ENCODE data around the gene BACE1-AS. TPM values are rescaled to one million over a fixed set of nuclear protein-coding genes. Genes with fewer than 3 reads are reported as not detected.

Gene BACE1-AS
- total RNA-seq, 2 experiments from 2014 or later, result 3.9 to 5.4 TPM

DNA sequence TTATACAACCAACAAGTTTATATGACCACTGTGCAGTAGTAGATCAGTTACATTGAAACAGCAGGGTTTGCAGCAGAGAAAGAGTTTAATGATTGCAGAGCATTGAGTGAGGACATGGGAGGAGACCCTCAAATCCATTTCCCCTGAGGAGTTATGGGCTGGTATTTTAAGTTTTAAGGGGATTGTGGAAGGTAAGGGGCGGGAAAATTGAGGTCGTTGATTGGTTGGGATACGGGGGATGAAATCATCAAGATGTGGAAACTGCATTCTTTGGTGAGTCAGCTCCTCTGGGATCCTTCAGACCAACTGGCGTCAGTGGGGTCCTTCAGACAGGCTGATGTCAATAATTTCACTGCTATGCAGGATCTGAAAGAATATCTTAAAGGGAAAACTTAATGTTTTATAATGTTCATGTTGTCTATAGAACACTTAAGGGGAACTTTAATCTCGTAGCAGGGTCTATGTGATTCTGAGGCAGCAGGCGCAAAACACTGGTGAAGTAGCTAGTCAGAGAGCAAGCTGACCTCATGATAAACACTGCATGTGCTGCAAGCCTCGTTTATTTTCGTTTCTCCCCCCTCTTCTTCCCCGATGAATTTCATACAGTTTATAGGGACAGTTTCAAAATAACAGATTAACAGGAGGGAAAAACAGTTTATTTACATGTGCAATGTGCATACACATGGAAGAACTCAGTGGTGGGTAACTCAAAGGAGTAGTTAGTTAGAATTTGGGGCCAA is 17.4 kb upstream of the BACE1-AS start:
- POLR2A ChIA-PET, result no interaction called here
- Mint-ChIP-seq H3K4me1 (ENCODE audit: low read depth) (peaks cover 24% of the 10 kb centered on the region), H3K27ac (no peak overlapping the region), H3K27me3 (no peaks in the 10 kb centered on the region), H3K9me3 (peaks cover 5% of the 10 kb centered on the region), H3K4me3 (no peak overlapping the region), H3K36me3 (peaks cover 13% of the 10 kb centered on the region)
- intact Hi-C loops (cut with micrococcal nuclease), result no loop called here
- no peak for DNase-seq
- CTCF ChIA-PET, result interaction anchor here (1.0 kb wide), 1 partner anchor 11 kb away, joined by 3 read pairs; no protein-coding TSS in a partner anchor

DNA sequence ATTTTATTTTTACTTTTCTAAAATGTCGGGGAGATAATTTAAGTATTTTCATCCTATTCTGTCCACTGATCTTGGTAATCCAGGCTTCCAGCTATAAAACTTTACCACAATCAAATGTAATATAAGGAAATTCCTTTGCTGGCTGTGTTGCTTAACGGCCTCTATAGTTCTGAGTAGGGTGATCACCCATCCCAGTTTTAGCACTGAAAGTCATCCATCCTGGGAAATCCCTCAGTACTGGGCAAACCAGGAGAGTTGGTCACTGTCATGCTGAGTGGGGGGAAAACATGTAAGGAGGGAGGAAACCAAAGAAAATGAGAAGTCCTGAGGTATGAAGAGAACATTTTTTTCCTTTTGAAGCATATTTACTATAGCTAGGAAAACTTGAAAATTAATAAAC is 12.8 kb upstream of the BACE1-AS start:
- H3K9me3 Mint-ChIP-seq, result peaks cover 3% of the 10 kb centered on the region
- H3K36me3 Mint-ChIP-seq, result peaks cover 30% of the 10 kb centered on the region
- intact Hi-C loops (cut with micrococcal nuclease), result no loop called here
- H3K27me3 Mint-ChIP-seq, result no peaks in the 10 kb centered on the region
- DNase-seq, result no peak
- ChIA-PET POLR2A (no interaction called here), CTCF (no interaction called here)
- H3K4me1 Mint-ChIP-seq (ENCODE audit: low read depth), result peaks cover 53% of the 10 kb centered on the region
- no peak overlapping the region for H3K4me3 Mint-ChIP-seq
- H3K27ac Mint-ChIP-seq, result peak overlapping the region; percentile 50

DNA sequence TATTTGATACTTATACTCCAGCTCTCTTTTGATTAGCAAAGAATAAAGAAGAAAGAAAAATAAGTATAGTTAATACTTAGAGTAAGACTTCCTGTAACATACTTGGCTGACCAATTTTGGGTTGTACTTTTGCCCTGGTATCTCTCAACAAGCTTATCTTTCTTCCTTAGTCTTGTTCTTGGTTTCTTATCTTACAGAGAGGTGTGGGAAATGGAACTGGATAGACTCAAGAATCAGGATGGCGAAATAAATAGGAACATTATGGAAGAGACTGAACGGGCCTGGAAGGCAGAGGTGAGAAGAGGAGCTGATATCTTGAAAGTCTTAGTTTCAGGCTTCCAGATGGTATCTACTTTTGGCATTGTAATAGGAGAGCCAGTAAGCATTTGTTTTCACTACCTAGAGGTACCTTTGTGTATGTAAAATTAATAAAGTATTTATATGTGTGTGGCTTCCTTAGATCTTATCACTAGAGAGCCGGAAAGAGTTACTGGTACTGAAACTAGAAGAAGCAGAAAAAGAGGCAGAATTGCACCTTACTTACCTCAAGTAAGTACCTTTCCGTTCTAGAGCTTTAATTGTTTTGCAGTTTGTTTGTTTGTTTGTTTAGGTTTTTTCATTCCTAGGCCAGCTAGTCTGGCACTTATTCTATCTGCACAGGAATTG is 11.3 kb upstream of the BACE1-AS start:
- intact Hi-C loops (cut with micrococcal nuclease), result no loop called here
- Mint-ChIP-seq H3K27ac (peak overlapping the region; percentile 76), H3K36me3 (peaks cover 27% of the 10 kb centered on the region), H3K4me3 (no peak overlapping the region), H3K27me3 (no peaks in the 10 kb centered on the region), H3K9me3 (no peaks in the 10 kb centered on the region), H3K4me1 (ENCODE audit: low read depth) (peaks cover 46% of the 10 kb centered on the region)
- ChIA-PET POLR2A (no interaction called here), CTCF (interaction anchor here (1.0 kb wide), 1 partner anchor 49 kb away, joined by 3 read pairs; no protein-coding TSS in a partner anchor)
- DNase-seq, result no peak

DNA sequence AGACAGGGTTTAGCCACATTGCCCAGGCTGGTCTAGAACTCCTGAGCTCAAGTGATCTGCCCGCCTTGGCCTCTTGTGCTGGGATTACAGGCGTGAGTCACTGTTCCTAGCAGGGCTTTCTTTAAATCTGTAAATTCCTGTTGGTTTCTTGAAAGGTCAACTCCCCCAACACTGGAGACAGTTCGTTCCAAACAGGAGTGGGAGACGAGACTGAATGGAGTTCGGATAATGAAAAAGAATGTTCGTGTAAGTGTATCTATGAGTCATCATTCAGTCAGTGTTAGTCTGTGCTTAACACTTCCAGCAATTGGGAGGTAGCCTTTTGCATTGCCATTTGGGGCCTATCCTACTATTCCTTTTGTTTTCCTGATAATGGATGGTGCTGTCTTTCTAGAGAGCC is 10.0 kb upstream of the BACE1-AS start:
- Mint-ChIP-seq H3K4me1 (ENCODE audit: low read depth) (peaks cover 35% of the 10 kb centered on the region), H3K36me3 (peaks cover 33% of the 10 kb centered on the region), H3K27ac (peak overlapping the region; percentile 30), H3K27me3 (no peaks in the 10 kb centered on the region), H3K4me3 (no peak overlapping the region), H3K9me3 (no peaks in the 10 kb centered on the region)
- DNase-seq, result no peak
- CTCF ChIA-PET, result no interaction called here
- POLR2A ChIA-PET, result no interaction called here
- intact Hi-C loops (cut with micrococcal nuclease), result no loop called here

DNA sequence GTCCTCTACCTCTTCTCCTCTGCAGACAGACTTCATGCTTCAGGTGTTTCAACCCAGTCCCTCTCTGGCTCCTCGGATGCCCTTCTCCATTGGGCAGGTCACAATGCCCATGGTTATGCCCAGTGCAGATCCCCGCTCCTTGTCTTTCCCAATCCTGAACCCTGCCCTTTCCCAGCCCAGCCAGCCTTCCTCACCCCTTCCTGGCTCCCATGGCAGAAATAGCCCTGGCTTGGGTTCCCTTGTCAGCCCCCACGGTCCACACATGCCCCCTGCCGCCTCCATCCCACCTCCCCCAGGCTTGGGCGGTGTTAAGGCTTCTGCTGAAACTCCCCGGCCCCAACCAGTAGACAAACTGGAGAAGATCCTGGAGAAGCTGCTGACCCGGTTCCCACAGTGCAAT is 9.3 kb upstream of the BACE1-AS start:
- no peaks in the 10 kb centered on the region for H3K27me3 Mint-ChIP-seq
- peaks cover 35% of the 10 kb centered on the region for H3K4me1 Mint-ChIP-seq (ENCODE audit: low read depth)
- no peak for DNase-seq
- no peaks in the 10 kb centered on the region for H3K9me3 Mint-ChIP-seq
- intact Hi-C loops (cut with micrococcal nuclease), result no loop called here
- ChIA-PET CTCF (no interaction called here), POLR2A (interaction anchor here (1.4 kb wide), 1 partner anchor 10 kb away, joined by 4 read pairs; no protein-coding TSS in a partner anchor)
- no peak overlapping the region for H3K4me3 Mint-ChIP-seq
- H3K36me3 Mint-ChIP-seq, result peaks cover 37% of the 10 kb centered on the region
- H3K27ac Mint-ChIP-seq, result no peak overlapping the region

DNA sequence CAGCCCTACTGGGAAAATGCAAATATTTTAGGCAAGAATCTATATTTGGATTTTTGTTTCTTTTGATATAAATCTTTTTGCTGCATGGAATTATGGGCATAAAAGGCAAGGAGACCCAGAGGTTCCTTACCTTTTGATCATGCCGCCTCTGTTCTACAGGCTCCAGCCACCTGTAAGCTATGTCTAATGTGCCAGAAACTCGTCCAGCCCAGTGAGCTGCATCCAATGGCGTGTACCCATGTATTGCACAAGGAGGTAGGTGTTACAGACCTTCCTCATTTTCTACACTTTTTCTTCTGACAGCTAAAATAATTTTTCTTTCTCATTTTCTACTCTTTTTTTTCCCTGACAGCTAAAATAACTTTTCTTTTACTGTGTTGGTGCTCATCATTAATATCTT is 8.2 kb upstream of the BACE1-AS start:
- H3K4me3 Mint-ChIP-seq, result no peak overlapping the region
- H3K36me3 Mint-ChIP-seq, result peaks cover 37% of the 10 kb centered on the region
- POLR2A ChIA-PET, result interaction anchor here (0.6 to 1.4 kb wide), 3 partner anchors 11 to 464 kb away, joined by 3 to 4 read pairs (median 3); no protein-coding TSS in a partner anchor
- no peaks in the 10 kb centered on the region for H3K9me3 Mint-ChIP-seq
- CTCF ChIA-PET, result interaction anchor here (0.6 kb wide), 1 partner anchor 551 kb away, joined by 4 read pairs; no protein-coding TSS in a partner anchor
- H3K27ac Mint-ChIP-seq, result no peak overlapping the region
- no peaks in the 10 kb centered on the region for H3K27me3 Mint-ChIP-seq
- no peak for DNase-seq
- intact Hi-C loops (cut with micrococcal nuclease), result no loop called here
- H3K4me1 Mint-ChIP-seq (ENCODE audit: low read depth), result peaks cover 36% of the 10 kb centered on the region

DNA sequence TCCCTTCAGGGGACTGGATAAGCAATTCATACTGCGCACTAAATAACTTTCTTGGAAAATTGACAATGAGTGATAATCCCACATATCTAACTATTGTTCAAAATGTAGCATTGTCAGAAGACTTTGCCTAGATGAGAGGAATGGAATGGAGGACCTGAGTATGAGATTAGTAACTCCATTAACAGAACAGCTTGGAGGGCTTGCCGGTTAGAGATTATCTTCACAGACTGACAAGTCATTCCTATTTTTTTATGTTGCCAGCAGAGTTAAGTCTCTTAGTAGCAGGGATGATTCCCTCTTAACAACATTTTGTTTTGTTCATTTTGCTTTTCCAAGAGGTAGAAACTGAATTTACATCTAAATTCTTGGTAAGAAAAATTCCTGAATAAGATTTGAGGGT is 7.1 kb upstream of the BACE1-AS start:
- intact Hi-C loops (cut with micrococcal nuclease), result no loop called here
- DNase-seq, result no peak
- H3K27me3 Mint-ChIP-seq, result no peaks in the 10 kb centered on the region
- peaks cover 31% of the 10 kb centered on the region for H3K4me1 Mint-ChIP-seq (ENCODE audit: low read depth)
- no peak overlapping the region for H3K27ac Mint-ChIP-seq
- peaks cover 42% of the 10 kb centered on the region for H3K36me3 Mint-ChIP-seq
- no peaks in the 10 kb centered on the region for H3K9me3 Mint-ChIP-seq
- H3K4me3 Mint-ChIP-seq, result no peak overlapping the region
- ChIA-PET CTCF (no interaction called here), POLR2A (no interaction called here)

DNA sequence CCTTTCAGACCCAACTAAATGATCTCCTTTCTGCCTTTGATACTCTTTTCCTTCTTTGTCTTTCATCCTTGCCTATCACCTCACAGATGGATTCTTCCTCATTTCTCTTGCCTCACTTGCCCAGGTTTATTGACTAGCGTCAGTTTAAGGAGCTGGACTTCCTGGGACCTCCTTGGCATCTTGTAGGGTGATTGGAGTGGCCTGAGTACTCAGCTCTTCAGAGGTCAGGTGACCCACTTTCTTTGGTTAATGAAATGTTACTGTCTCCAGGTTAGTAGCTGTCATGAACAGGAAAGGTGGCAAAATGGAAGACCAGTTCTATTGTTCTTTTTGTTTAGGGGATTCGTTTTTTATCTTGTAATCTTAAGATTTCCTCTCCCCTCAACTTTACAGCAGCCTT is 4.6 kb upstream of the BACE1-AS start:
- Mint-ChIP-seq H3K4me3 (no peak overlapping the region), H3K9me3 (no peaks in the 10 kb centered on the region), H3K27ac (no peak overlapping the region), H3K4me1 (ENCODE audit: low read depth) (peaks cover 11% of the 10 kb centered on the region), H3K36me3 (peaks cover 31% of the 10 kb centered on the region), H3K27me3 (no peaks in the 10 kb centered on the region)
- intact Hi-C loops (cut with micrococcal nuclease), result no loop called here
- DNase-seq, result no peak
- CTCF ChIA-PET, result no interaction called here
- POLR2A ChIA-PET, result no interaction called here

DNA sequence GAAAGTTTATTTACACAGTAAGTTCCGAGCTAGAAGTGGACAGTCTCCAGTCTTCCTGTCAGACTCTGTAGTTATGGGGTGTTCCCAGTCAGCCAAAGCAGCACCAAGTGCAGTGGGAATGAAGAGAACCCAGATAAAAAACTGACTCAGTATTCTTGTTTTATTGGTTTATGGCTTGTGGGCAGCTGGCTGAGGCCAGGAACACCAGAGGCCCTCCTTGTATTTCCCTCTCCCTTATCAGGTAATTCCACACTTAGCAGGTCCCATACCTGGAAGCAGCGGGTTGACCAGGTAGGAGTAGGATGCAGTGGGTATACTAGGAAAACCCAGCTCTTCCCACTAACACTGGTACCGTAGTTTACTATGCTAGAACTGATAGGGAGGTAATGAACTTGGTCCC is 3.5 kb upstream of the BACE1-AS start:
- peaks cover 3% of the 10 kb centered on the region for H3K4me1 Mint-ChIP-seq (ENCODE audit: low read depth)
- ChIA-PET POLR2A (no interaction called here), CTCF (no interaction called here)
- no peak for DNase-seq
- no peaks in the 10 kb centered on the region for H3K9me3 Mint-ChIP-seq
- H3K27ac Mint-ChIP-seq, result no peak overlapping the region
- H3K27me3 Mint-ChIP-seq, result no peaks in the 10 kb centered on the region
- H3K36me3 Mint-ChIP-seq, result peaks cover 25% of the 10 kb centered on the region
- H3K4me3 Mint-ChIP-seq, result no peak overlapping the region
- intact Hi-C loops (cut with micrococcal nuclease), result no loop called here

DNA sequence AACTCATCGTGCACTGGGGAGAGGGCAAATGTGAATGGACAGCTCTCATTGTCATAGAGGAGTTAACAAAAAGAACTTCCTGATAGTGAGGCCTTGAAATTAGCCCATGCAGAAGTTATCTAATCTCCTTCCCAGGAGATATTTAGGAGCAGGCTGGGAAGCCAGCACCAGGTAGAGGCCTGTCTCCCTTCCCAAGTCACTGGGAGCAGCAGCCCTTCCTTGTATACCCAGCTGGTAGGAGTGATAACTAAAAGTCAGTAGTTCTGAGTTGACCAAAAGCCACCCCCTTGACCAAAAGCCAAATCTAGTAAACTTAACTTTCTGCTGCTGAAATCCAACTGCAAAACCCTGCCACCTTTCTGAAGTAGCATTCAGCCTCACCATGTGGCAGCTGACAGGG is 1.4 kb upstream of the BACE1-AS start:
- Mint-ChIP-seq H3K36me3 (peaks cover 16% of the 10 kb centered on the region), H3K4me3 (no peak overlapping the region), H3K9me3 (no peaks in the 10 kb centered on the region), H3K27me3 (no peaks in the 10 kb centered on the region), H3K4me1 (ENCODE audit: low read depth) (peaks cover 3% of the 10 kb centered on the region), H3K27ac (no peak overlapping the region)
- POLR2A ChIA-PET, result no interaction called here
- CTCF ChIA-PET, result no interaction called here
- intact Hi-C loops (cut with micrococcal nuclease), result no loop called here
- no peak for DNase-seq

DNA sequence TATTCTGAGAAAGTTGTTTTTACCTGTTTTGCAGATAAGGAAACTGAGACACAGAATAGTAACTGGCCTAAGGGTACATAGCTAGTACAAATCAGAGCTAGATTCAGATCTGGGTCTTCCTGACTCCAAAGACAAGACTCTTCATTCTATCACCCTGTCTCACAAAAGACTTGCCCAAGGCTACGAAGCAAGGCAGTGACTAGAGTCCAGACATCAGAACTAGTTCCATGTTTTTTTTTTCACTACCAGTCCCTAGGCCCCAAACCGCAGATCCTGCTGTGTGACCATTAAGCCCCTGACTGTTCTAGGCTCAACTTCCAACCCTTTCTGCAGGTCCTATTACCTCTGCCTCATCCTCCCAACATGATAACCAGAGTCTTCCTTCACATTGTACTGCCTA is 1.5 kb downstream of the BACE1-AS start:
- DNase-seq, result no peak
- Mint-ChIP-seq H3K27ac (no peak overlapping the region), H3K4me1 (ENCODE audit: low read depth) (no peaks in the 10 kb centered on the region), H3K9me3 (no peaks in the 10 kb centered on the region), H3K36me3 (peaks cover 6% of the 10 kb centered on the region), H3K4me3 (no peak overlapping the region), H3K27me3 (no peaks in the 10 kb centered on the region)
- ChIA-PET CTCF (no interaction called here), POLR2A (no interaction called here)
- intact Hi-C loops (cut with micrococcal nuclease), result no loop called here

DNA sequence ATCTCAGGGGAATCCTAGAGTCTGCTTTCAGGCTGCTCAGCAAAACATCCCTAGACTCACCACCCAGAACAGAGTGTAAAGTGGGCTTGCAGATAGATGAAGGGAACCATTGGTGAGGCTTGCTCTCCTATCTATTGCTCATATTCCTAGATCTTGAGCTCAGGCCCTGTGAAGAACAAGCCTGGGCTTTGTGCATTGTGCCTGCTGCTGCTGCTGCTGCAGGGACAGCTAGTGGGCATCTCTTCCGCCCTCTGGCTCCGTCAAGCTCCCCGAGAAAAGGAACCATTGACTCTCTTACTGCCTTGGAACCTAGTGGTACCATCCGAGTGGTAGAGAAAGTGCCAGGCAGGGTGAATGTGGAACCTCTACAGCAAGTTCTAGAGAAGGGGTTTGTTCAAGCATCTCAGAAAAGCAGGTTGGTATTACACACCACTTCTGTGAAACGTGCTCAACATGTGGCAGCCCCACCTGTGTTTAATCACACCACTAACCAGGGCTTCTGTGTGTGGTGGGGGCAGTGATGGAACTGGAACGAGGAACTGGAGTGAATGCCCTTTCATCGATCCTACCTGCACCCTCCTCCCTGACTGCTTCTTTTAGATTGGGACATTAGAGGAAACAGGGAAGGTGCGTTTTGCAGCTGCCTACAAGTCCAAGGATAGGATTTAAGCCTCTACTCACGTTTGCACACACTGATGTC is 4.4 kb downstream of the BACE1-AS start:
- no peak for DNase-seq
- Mint-ChIP-seq H3K36me3 (peaks cover 1% of the 10 kb centered on the region), H3K9me3 (no peaks in the 10 kb centered on the region), H3K27me3 (no peaks in the 10 kb centered on the region), H3K4me3 (no peak overlapping the region), H3K27ac (no peak overlapping the region), H3K4me1 (ENCODE audit: low read depth) (peaks cover under 1% of the 10 kb centered on the region)
- intact Hi-C loops (cut with micrococcal nuclease), result no loop called here
- POLR2A ChIA-PET, result no interaction called here
- CTCF ChIA-PET, result no interaction called here

Measured in activated CD4-positive, alpha-beta memory T cell treated with anti-CD3 and anti-CD28 coated beads for 36 hours (primary cell).